ENCODE measurements around the gene NEU4.
"Not testable (repeated sequence)": the region's sequence is repeated elsewhere in the genome, so short reads cannot be mapped to it uniquely, and the experiment has no call there.

NEU4 gene

GRCh38 chr2:241774419-241775222 is 34.4 kb upstream of the NEU4 start:
- DNase-seq (ENCODE audit: low read depth in 4 of 4, low spot score in 1 of 4), result no peak

- no peak for DNase-seq (ENCODE audit: low read depth in 4 of 4, low spot score in 1 of 4)
These were observed 33.5 kb upstream of the NEU4 start for GRCh38 chr2:241775223-241776177.

- no peak for DNase-seq (ENCODE audit: low read depth in 4 of 4, low spot score in 1 of 4)
These were observed 32.4 kb upstream of the NEU4 start, which contains the start of gene GAL3ST2 for GRCh38 chr2:241776336-241777169. Gene GAL3ST2 (plus strand): TSS chr2:241776822. CDS start chr2:241776956, 134 bp downstream.

- DNase-seq (ENCODE audit: low read depth in 4 of 4, low spot score in 1 of 4), result no peak
These were observed 31.8 kb upstream of the NEU4 start for GRCh38 chr2:241777170-241777685.

GRCh38 chr2:241777686-241778627 is 31.0 kb upstream of the NEU4 start:
- no peak for DNase-seq (ENCODE audit: low read depth in 4 of 4, low spot score in 1 of 4)

- DNase-seq (ENCODE audit: low read depth in 4 of 4, low spot score in 1 of 4), result no peak
These were observed 27.9 kb upstream of the NEU4 start for GRCh38 chr2:241780939-241781569.

GRCh38 chr2:241782053-241782452 is 26.9 kb upstream of the NEU4 start:
- DNase-seq (ENCODE audit: low read depth in 4 of 4, low spot score in 1 of 4), result not testable (repeated sequence)

GRCh38 chr2:241788135-241788534 is 20.9 kb upstream of the NEU4 start:
- no peak for DNase-seq (ENCODE audit: low read depth in 4 of 4, low spot score in 1 of 4)

- DNase-seq (ENCODE audit: low read depth in 4 of 4, low spot score in 1 of 4), result peak in 3 of 4 experiments; percentile 24 to 50 (median 35)
These were observed 20.4 kb upstream of the NEU4 start for GRCh38 chr2:241788572-241788971.

GRCh38 chr2:241791385-241791784 is 17.6 kb upstream of the NEU4 start:
- not testable (repeated sequence) for DNase-seq (ENCODE audit: low read depth in 4 of 4, low spot score in 1 of 4)

- no peak for DNase-seq (ENCODE audit: low read depth in 4 of 4, low spot score in 1 of 4)
These were observed 15.6 kb upstream of the NEU4 start for GRCh38 chr2:241793385-241793784.

GRCh38 chr2:241794250-241794823 is 14.7 kb upstream of the NEU4 start:
- DNase-seq (ENCODE audit: low read depth in 4 of 4, low spot score in 1 of 4), result no peak

GRCh38 chr2:241795021-241795999 is 13.7 kb upstream of the NEU4 start:
- DNase-seq (ENCODE audit: low read depth in 4 of 4, low spot score in 1 of 4), result no peak

GRCh38 chr2:241796209-241796608 is 12.8 kb upstream of the NEU4 start:
- no peak for DNase-seq (ENCODE audit: low read depth in 4 of 4, low spot score in 1 of 4)

- no peak for DNase-seq (ENCODE audit: low read depth in 4 of 4, low spot score in 1 of 4)
These were observed 12.3 kb upstream of the NEU4 start for GRCh38 chr2:241796610-241797138.

GRCh38 chr2:241797441-241798080 is 11.4 kb upstream of the NEU4 start:
- no peak for DNase-seq (ENCODE audit: low read depth in 4 of 4, low spot score in 1 of 4)

- no peak for DNase-seq (ENCODE audit: low read depth in 4 of 4, low spot score in 1 of 4)
These were observed 10.8 kb upstream of the NEU4 start for GRCh38 chr2:241798081-241798630.

Data from stimulated activated CD4-positive, alpha-beta T cell treated with anti-CD3 and anti-CD28 coated beads, Interleukin-1b, Interleukin-23, amount 100 ng/mL, for 24 hours (primary cell).